ENCODE results near the gene CPTP. TPM values are rescaled to one million over a fixed set of nuclear protein-coding genes. Genes with fewer than 3 reads are reported as not detected.
"Not testable (repeated sequence)": the region's sequence is repeated elsewhere in the genome, so short reads cannot be mapped to it uniquely, and the experiment has no call there.

Gene CPTP
- total RNA-seq, 4 donors from 2014 or later, result 8.5 to 18.6 (median 11.5) TPM

DNA sequence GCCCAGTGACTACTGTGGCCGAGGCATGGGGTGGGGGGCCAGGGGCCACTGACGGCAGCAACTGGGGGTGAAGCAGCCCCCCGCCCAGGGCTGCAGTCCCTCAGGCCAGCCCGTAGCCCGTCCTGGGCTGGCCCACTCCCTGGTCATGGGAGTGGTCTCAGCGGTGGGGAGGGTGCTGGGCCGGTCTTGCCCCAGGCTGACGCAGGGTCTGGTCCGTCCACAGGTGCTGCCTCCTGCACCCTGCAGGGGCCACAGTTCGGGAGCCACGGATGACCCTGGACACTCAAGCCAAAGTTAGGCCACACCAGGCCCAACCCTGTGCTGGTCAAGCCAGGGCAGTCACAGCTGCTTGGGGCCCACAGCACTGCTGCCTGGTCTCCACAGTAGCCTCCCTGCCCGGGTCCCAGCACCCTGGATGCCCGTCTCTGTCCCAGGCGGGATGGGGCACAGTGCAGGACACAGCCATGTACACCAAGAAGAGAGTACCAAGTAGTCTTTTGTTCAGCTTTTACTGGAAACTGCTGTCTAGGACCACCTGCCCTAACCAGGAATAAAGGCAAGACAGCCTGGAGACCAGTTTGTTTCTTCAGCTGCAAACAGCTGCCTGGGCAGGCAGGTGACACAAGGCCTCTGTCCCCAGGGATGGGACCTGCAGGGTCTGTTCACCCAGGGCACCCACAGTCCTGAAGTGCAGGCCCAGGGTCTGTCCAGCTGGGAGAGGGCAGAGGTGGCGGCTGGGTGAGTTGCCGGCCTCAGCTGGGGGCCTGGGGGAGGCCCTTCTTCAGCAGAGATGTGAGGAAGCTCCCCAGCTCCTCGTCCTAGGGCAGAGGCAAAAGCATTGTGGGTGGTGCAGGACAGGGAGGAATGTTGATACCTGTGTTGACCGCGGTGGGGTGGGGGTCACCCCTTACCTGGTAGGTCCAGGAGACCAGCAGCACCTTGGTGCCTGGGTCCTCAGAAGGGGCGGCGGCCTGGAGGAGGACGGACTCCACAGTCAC, 13.2 kb upstream of the CPTP start:
- TF ChIP-seq, protein P1, sequence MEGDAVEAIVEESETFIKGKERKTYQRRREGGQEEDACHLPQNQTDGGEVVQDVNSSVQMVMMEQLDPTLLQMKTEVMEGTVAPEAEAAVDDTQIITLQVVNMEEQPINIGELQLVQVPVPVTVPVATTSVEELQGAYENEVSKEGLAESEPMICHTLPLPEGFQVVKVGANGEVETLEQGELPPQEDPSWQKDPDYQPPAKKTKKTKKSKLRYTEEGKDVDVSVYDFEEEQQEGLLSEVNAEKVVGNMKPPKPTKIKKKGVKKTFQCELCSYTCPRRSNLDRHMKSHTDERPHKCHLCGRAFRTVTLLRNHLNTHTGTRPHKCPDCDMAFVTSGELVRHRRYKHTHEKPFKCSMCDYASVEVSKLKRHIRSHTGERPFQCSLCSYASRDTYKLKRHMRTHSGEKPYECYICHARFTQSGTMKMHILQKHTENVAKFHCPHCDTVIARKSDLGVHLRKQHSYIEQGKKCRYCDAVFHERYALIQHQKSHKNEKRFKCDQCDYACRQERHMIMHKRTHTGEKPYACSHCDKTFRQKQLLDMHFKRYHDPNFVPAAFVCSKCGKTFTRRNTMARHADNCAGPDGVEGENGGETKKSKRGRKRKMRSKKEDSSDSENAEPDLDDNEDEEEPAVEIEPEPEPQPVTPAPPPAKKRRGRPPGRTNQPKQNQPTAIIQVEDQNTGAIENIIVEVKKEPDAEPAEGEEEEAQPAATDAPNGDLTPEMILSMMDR (IDR thresholded peaks at IDR 0.05), result no peak
- DNase-seq (ENCODE audit: low spot score), result no peak
- no peak for ATAC-seq (ENCODE audit: low FRiP score)

DNA sequence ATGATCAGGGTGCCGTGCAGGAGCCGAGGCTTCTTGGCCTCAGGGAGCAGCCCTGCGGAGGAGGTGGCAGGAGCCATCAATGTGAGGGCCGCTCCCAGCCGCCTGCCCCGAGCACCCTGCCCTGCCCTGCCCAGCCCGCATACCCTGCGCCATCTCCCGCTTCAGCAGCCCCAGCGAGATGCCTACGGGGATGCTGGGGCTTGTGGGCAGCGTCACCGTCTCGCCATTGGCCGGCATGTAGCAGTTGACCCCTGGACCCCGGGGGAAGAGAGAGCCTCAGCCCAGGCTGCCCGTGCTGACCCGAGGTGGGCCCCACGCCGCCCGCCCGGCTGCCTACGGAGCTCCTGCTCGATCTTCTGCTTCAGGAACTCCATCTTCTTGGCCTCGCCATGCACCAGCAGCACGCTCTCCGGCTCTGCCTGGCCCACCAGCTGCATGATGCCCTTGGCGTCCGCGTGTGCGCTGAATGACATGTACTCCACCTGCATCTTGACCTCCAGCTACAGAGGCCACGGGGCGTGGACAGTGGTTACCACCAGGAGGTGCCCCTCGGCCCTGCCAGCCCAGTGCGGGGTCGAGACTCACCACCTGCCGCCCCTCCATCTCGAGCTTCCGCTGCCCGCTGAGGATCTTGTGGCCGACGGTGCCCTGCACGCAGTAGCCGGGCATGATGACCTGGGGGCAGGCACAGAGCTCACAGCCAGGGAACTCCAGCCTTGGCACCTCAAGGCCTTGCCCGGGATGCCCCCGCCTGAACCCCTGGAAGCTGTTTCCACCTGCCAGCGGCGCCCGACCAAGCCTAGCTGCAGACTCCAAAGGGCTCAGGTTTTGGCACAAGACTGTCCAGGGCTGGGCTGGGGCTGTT, 11.9 kb upstream of the CPTP start:
- TF ChIP-seq, protein P1 (IDR thresholded peaks at IDR 0.05), result no peak
- ATAC-seq (ENCODE audit: low FRiP score) (no peak), DNase-seq (ENCODE audit: low spot score) (no peak)

DNA sequence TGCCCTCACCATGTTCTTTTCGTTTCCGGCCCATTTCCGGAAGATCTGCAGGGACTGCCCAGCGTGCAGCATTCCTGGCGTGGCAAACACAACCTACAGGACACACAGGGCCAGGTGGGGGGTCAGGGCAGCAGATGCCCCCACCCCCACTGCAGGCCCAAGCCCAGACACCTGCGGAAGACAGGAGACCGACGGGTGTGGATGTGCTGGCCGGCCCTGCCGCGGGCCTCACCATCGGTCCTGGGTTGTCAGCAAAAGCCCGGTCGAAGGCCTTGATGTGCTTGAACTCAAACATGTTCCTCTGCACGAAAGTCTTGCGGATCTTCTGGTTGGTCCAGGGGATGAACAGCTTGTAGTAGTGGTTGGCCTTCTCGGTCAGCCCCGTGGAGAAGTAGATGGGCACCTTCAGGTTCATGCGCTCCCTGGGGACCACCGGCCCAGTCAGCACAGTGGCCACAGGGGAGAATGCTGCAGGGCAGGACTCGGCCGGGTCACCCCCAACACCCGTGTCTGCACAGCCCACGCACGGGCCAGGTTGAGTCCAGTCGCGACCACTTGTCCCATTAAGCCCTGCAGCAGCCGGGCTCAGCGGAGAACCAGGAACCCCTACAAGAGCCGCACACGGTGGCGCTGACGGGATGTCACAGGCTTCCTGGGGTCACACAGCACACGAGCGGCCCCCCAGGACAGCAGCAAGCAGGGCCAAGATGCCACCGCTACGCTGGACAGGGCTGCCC, 10.9 kb upstream of the CPTP start:
- no peak for ATAC-seq (ENCODE audit: low FRiP score)
- no peak for DNase-seq (ENCODE audit: low spot score)
- TF ChIP-seq, protein P1 (IDR thresholded peaks at IDR 0.05), result no peak

DNA sequence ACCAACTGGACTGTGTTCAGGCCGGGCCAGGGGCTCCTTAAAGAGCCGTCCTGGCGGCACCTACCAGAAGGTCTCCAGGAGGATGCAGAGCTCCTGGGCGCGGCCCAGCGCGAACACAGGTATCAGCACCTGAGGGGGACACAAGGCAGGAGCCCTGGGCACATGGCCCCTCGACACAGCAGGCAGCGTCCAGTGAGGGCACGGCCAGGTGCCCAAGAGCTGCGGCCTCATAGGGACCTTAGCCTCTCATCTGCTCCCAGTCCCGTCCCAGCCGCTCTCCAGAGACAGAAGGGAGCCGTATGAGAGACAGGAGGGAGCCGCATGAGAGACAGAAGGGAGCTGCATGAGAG, 10.4 kb upstream of the CPTP start:
- TF ChIP-seq, protein P1 (IDR thresholded peaks at IDR 0.05), result no peak
- no peak for ATAC-seq (ENCODE audit: low FRiP score)

GRCh38 chr1:1314678-1315335, 9.8 kb upstream of the CPTP start:
- TF ChIP-seq, protein P1 (IDR thresholded peaks at IDR 0.05), result no peak
- DNase-seq (ENCODE audit: low spot score), result no peak
- ATAC-seq (ENCODE audit: low FRiP score), result no peak

More for the DNA sequence above, 10.4 kb upstream of the CPTP start:
- DNase-seq (ENCODE audit: low spot score), result no peak

- no peak for ATAC-seq (ENCODE audit: low FRiP score)
- no peak for DNase-seq (ENCODE audit: low spot score)
- TF ChIP-seq, protein P1 (IDR thresholded peaks at IDR 0.05), result no peak
These were observed 9.1 kb upstream of the CPTP start for GRCh38 chr1:1315435-1315954.

DNA sequence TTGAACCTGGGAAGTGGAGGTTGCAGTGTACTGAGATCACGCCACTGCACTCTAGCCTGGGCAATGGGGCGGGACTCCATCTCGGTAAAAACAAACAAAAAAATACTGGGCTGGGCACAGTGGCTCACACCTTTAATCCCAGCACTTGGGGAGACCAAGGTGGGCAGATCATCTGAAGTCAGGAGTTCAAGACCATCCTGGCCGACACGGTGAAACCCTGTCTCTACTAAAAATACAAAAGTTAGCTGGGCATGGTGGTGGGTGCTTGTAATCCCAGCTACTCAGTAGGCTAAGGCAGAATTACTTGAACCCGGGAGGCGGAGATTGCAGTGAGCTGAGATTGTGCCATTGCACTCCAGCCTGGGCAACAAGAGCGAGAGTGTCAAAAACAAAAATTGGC, 8.4 kb upstream of the CPTP start:
- not testable (repeated sequence) for ATAC-seq (ENCODE audit: low FRiP score); DNase-seq (ENCODE audit: low spot score)

Data from omental fat pad (tissue), 4 donors.